Activated CD4-positive, CD25-positive, alpha-beta regulatory T cell (primary cell): Measurements from ENCODE around the gene PKNOX2.

ENCODE experiments used
- DNase-seq, 4 experiments: peaks; one replicate each; lab custom pipeline; 2025; lab: John Stamatoyannopoulos, UW

PKNOX2 gene

DNA sequence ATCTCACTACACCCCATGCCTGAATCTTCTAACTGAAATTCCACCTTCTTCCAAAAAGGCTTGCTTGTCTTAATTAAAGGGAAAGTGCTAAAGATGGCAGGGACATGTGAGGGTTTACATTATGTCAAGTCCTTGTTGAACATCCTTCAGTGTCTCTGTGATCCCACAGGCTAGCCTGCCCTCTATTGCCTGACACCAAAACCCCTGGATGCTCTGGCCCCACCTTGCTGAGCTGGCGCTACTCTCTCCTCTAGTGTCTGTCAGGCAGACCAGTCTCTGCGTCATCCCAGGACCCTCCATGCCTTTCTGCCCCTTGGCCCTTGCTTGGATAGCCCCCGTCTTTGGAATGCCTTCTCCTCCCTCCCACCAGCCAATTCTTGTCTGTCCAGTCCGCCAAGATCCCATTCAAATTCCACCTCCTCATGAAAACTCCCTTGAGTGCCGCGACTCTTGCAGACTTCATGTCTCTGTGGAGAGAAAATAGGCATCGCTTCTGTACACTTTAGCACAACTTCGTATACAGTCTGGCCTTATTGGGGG is 69.3 kb downstream of the PKNOX2 start:
- no peak for DNase-seq

DNA sequence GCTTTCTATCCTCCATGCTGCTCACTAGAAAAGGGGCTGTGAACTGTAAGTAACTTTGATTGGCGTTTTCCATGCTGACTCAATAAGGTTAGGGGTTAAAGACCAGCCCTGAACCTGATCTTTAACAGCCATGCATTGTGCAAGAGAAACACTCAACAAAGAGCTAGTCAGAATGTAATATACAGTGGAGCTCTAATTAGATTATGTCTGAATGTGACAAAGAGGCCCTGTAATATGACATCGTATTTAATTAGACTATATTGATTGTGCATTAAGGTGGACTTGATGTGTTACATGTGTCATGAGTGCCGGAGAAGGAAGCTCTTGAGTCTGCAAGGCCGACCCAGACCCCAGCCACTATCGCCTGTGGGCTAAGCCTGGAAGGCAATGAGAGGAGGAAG is 70.5 kb downstream of the PKNOX2 start:
- DNase-seq: no peak

GRCh38 chr11:125236072-125236825 is 71.7 kb downstream of the PKNOX2 start:
- no peak for DNase-seq

DNA sequence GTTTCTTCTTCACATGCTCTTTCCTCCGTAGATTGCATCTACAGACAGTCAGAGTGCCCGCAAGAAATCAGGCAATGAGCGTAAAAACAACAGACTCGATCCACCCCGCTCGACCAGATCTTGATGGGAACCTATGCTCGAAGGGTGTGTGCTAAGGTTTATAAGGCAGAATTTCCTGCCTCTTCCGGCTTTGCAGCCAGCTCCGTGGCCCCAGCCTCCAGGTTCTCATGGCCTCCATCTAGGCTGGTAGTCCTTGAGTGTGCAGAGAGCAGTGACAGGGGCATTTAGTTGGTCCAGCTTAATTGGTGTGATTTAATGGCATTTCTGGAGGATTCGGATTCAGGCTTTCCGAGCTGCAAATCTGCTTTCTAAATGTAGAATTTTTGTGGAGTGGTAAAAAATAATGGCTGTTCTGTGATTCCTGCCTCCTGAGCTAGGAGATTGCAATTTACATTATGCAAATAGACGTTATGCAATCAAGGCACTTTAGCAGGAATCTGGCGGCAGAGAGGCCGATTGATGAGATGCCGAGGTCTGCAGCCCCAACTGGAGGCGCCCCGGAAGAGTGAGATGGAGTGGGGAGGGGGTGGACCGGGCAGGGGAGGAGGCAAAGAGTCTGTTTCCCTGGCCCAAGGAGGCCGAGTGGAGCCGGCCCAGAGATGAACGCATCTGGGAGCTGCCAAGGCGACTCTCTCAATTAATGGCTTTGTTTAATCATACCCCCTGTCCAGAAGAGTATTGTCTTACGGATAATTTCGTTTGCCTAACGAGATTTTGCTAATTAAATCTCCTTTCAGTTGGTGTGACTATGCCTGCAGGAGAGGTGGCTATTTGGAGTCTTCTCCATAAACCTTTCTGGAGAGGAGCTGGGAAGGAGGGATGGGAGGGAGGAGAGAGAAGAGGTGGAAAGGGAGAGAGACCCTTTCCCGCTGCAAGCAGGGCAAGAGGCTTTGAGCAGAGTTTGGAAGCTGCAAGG is 75.3 kb downstream of the PKNOX2 start:
- no peak for DNase-seq

- DNase-seq: no peak
These were observed 76.6 kb downstream of the PKNOX2 start for GRCh38 chr11:125241104-125241503.

DNA sequence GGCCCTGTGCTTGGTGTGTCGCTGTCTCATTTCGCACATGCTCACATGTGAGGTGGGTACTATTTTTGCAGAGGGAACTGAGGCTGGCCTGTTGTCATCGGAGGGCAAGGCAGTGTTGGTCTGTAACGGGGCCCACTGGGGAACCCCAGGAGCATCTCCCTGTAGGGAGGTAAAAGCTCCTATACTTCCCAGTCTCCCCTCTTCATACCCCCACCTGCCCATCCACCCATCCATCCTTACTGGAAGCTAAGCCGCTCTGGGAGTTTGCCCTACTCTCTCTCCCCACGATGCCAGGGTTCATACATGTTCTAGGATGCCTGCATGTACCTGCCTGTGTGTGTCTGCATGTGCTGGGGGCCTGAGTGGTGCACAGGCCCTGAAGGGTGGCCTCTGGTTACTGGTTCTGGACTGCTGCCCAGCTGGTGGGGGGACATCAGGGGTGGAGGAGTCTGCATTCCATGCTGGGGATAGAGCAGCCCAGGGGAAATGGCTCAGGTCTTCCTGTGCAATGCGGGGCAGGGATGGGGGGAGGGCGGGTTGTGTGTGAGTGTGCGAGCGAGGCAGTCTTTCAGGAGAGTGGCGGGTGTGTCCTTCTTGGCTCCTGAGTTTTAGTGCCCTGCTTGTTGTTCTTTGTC is 77.7 kb downstream of the PKNOX2 start:
- no peak for DNase-seq

DNA sequence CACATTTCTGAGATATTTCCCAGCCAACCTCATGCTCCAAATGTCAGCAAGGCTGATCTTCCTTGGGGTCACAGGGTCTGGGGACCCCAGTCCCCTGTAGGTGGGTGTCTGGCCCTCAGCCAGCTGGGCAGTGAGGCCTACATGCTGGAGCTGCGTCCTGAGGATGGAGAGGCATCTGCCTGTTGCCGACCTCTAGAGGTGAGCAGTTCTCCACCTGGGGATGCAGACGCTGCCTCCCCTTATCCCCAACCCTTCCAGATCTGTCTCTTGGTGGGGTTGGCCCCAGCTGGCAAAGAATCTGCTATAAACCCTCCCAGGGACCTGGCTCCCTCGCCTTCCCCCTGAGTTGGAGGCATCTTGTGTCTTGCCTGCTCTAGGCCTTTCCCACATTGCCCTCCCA is 79.6 kb downstream of the PKNOX2 start:
- DNase-seq: no peak

GRCh38 chr11:125245299-125245698 is 80.7 kb downstream of the PKNOX2 start:
- DNase-seq: no peak

DNA sequence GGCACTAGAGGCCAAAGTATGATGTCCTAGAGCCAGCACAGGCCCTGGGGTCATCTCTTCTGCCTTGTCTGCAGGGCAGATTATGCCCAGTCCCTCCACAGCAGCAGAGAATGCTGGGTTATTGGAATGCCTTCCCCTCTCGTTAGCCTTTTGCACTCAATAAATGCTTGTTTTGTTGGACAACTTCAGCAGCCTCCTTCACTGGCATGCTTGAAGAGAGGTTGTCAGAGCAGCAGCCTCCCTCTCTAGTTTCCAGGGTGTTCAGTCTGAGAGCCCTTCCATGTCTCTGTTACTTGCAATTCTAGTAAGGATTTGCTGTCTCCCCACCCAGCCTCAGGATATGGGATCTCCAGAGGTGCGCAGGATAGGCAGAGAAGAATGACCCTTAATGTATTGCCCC is 82.9 kb downstream of the PKNOX2 start:
- DNase-seq: no peak

- DNase-seq: no peak
These were observed 86.0 kb downstream of the PKNOX2 start for GRCh38 chr11:125250318-125251213.

DNA sequence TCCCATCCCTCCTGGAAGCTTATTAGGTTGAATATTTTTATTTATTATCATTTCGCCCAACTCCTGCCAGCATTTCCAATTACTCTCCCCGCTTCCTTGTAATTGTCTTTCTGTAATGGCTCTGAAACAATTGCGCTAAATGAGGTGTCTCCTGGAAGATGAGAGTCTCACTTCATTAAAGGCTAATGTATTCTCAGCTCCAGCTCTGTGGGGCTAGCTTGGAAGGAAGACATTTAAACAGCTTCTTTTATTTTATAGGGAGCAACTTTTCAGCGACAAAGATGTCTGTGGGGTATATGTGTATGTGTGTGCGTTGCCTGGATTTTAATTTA is 86.6 kb downstream of the PKNOX2 start:
- no peak for DNase-seq

- no peak for DNase-seq
These were observed 87.4 kb downstream of the PKNOX2 start for GRCh38 chr11:125251956-125252355.

- no peak for DNase-seq
These were observed 88.7 kb downstream of the PKNOX2 start for GRCh38 chr11:125253289-125253688.

GRCh38 chr11:125253795-125254525 is 89.4 kb downstream of the PKNOX2 start:
- no peak for DNase-seq

GRCh38 chr11:125256541-125257189 is 92.1 kb downstream of the PKNOX2 start:
- no peak for DNase-seq

- DNase-seq: no peak
These were observed 92.6 kb downstream of the PKNOX2 start for GRCh38 chr11:125257190-125257579.

GRCh38 chr11:125257751-125258150 is 93.2 kb downstream of the PKNOX2 start:
- no peak for DNase-seq

DNA sequence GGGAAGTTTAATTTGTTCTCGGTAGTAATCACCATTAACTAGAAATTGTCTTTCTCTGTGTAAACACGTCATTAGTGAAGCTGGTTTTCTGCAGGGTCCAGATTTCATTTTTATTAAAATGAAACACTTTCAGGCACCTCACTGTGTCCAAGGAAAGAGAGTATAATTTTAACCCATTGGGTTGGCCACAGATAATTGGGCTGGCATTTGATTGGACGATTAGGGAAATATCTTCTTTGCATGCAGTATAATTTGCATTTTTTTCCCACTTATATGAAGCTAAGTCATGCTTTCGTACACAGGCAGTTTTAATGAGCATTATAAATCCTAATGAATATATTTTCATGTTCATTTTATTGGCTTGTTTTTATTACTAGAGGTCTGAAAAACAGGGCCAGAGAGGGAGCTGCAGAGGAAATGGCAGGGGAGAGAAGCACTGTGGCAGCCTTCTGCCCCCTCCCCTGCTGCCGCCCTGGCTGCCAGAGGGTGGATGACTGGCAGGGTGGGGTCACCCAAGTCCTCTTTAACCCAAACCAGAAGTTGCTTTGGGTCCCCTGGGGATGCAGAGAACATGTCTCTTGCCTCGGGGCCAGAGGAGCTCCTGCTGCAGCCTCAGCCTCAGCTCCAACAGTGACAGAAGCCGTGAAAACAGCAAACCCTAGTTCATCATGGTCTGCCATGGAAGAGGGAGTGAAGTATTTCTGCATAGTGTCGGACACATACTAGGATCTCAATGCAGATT is 93.9 kb downstream of the PKNOX2 start:
- DNase-seq: no peak

DNA sequence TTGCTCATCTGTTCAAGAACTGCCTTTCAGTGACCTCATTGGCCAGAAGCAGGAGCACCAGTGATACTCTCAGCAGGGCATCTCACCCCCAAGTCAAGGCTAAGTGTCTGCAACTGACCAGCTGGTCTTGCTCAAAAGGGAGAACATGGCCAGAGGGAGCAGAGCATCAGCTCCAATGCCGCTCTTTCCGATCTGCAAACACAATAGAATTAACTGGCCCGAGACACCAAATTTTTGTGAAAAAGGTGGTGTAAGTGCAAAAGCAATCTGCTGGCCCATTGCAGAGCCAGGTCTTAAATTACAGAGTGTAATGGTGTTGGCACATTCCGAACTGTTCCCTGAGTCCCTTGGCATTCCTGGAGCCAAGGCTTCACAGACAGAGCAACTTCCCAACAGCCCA is 97.0 kb downstream of the PKNOX2 start:
- DNase-seq: no peak
